Astrocyte (in vitro differentiated cells and primary cell): ENCODE measurements around the gene PPP1R12B.
"Not testable (repeated sequence)": the region's sequence is repeated elsewhere in the genome, so short reads cannot be mapped to it uniquely, and the experiment has no call there.

ENCODE experiments used
- EZH2 ChIP-seq: IDR thresholded peaks from 2 replicates; pipeline ENCODE4 v1.6.1; 2012; ENCODE audit warnings: mild to moderate bottlenecking, low read length, inconsistent platforms; ENCODE audit not compliant: insufficient read depth
- TF ChIP-seq, protein P1 (sequence below): IDR thresholded peaks from 2 replicates; pipeline ENCODE4 v1.5.1; 2011; ENCODE audit warnings: low read depth, mild to moderate bottlenecking, inconsistent platforms, low read length, moderate library complexity; ENCODE audit not compliant: insufficient read depth

DNA sequence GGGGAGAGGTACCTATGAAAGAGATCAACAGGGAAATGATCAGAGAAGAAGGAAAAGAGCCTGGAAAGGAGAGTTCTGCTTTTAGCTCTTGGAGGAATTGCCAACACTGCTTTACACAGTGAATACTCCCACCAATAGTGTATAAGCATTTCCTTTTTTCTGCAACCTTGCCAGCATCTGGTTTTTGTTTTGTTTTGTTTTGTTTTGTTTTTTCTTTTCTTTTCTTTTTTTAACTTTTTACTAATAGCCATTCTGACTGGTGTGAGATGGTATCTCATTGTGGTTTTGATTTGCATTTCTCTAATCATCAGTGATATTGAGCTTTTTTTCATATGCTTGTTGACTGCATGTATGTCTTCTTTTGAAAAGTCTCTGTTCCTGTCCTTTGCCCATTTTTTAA is 165.4 kb downstream of the PPP1R12B start:
- TF ChIP-seq, protein P1, sequence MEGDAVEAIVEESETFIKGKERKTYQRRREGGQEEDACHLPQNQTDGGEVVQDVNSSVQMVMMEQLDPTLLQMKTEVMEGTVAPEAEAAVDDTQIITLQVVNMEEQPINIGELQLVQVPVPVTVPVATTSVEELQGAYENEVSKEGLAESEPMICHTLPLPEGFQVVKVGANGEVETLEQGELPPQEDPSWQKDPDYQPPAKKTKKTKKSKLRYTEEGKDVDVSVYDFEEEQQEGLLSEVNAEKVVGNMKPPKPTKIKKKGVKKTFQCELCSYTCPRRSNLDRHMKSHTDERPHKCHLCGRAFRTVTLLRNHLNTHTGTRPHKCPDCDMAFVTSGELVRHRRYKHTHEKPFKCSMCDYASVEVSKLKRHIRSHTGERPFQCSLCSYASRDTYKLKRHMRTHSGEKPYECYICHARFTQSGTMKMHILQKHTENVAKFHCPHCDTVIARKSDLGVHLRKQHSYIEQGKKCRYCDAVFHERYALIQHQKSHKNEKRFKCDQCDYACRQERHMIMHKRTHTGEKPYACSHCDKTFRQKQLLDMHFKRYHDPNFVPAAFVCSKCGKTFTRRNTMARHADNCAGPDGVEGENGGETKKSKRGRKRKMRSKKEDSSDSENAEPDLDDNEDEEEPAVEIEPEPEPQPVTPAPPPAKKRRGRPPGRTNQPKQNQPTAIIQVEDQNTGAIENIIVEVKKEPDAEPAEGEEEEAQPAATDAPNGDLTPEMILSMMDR: not testable (repeated sequence)
- not testable (repeated sequence) for TF ChIP-seq EZH2
